DND-41 (cell line): ENCODE measurements around the gene ALDH5A1.

Experiments used
- ATAC-seq: fragments of 200-7000 bp; cut with Tn5 transposase; 3 replicates; pipeline ENCODE4 v1.9.1; 2021; ENCODE audit warnings: low read depth; ENCODE audit not compliant: insufficient read depth
- DNase-seq: peaks from one replicate; pipeline ENCODE4 v3.0.0-alpha.2; 2020
- H2AFZ ChIP-seq: 2 replicates; pipeline ENCODE4 v1.6.0; 2012; ENCODE audit warnings: low read depth, low read length
- H3K27ac ChIP-seq: 2 replicates; pipeline ENCODE4 v1.5.1; 2012; ENCODE audit warnings: low read length, inconsistent platforms
- H3K27me3 ChIP-seq: fragments of 200-600 bp; sonication (generic); 2 replicates; pipeline ENCODE4 v1.6.0; 2012; ENCODE audit warnings: low read length, mild to moderate bottlenecking, inconsistent platforms; ENCODE audit not compliant: insufficient read depth, poor library complexity
- H3K36me3 ChIP-seq: 2 replicates; pipeline ENCODE4 v1.5.1; 2012; ENCODE audit warnings: low read length, inconsistent platforms; ENCODE audit not compliant: insufficient read depth
- H3K4me1 ChIP-seq: 2 replicates; pipeline ENCODE4 v1.5.1; 2012; ENCODE audit warnings: mild to moderate bottlenecking, low read length; ENCODE audit not compliant: insufficient read depth
- H3K4me2 ChIP-seq: 2 replicates; pipeline ENCODE4 v1.6.0; 2012; ENCODE audit warnings: mild to moderate bottlenecking, moderate library complexity, low read length, inconsistent platforms; ENCODE audit not compliant: insufficient read depth
- H3K4me3 ChIP-seq, 2 experiments: fragments of 200-600 bp in 1 of 2; shearing (Covaris generic) in 1 of 2; 2 replicates each; pipeline ENCODE4 v1.5.1; 2012 to 2016; ENCODE audit warnings: inconsistent platforms in 2 of 2, low read length in 2 of 2, mild to moderate bottlenecking in 2 of 2, low read depth in 1 of 2, moderate library complexity in 1 of 2
- H3K79me2 ChIP-seq: 2 replicates; pipeline ENCODE4 v1.6.0; 2012; ENCODE audit warnings: low read length, inconsistent platforms; ENCODE audit not compliant: insufficient read depth
- H3K9ac ChIP-seq: 2 replicates; pipeline ENCODE4 v1.6.0; 2012; ENCODE audit warnings: low read depth, mild to moderate bottlenecking, inconsistent platforms, low read length, moderate library complexity
- H3K9me3 ChIP-seq: 2 replicates; pipeline ENCODE4 v1.5.1; 2012; ENCODE audit warnings: low read length, moderate library complexity, mild to moderate bottlenecking, inconsistent platforms; ENCODE audit not compliant: insufficient read depth, severe bottlenecking
- H4K20me1 ChIP-seq: 2 replicates; pipeline ENCODE4 v1.6.0; 2012; ENCODE audit warnings: low read length; ENCODE audit not compliant: insufficient read depth
- CTCF ChIP-seq: IDR thresholded peaks from 2 replicates; pipeline ENCODE4 v1.5.1; 2012; ENCODE audit warnings: borderline replicate concordance, low read length, moderate library complexity, mild to moderate bottlenecking; ENCODE audit not compliant: poor library complexity, severe bottlenecking; ENCODE audit errors: extremely low read depth
- EZH2 ChIP-seq: IDR thresholded peaks from 3 replicates; pipeline ENCODE4 v1.6.1; 2012; ENCODE audit warnings: borderline replicate concordance, low read depth, mild to moderate bottlenecking, moderate library complexity, low read length, inconsistent platforms; ENCODE audit not compliant: severe bottlenecking

The ALDH5A1 gene

GRCh38 chr6:24520929-24521546 is 26.3 kb downstream of the ALDH5A1 start:
- TF ChIP-seq EZH2 (no peak), CTCF (peak; percentile 59)
- Histone ChIP-seq H3K9ac (no peak overlapping the region), H3K27me3 (no peaks in the 10 kb centered on the region), H4K20me1 (no peaks in the 10 kb centered on the region), H3K9me3 (no peaks in the 10 kb centered on the region), H3K4me1 (peaks cover 18% of the 10 kb centered on the region), H3K79me2 (no peaks in the 10 kb centered on the region), H3K36me3 (peaks cover 37% of the 10 kb centered on the region), H2AFZ (no peak overlapping the region), H3K4me2 (no peak overlapping the region), H3K27ac (no peak overlapping the region), H3K4me3 (no peak overlapping the region)
- ATAC-seq (peak; percentile 56; the same call in 1 of the 3 replicates), DNase-seq (peak; percentile 19)

GRCh38 chr6:24522228-24523176 is 27.7 kb downstream of the ALDH5A1 start:
- Histone ChIP-seq H3K9me3 (no peaks in the 10 kb centered on the region), H3K4me1 (peaks cover 18% of the 10 kb centered on the region), H4K20me1 (no peaks in the 10 kb centered on the region), H3K9ac (peak overlapping the region; percentile 38; the same call in 1 of the 2 replicates), H3K79me2 (no peaks in the 10 kb centered on the region), H2AFZ (peak overlapping the region; percentile 58; the same call in 1 of the 2 replicates), H3K4me3 (peak overlapping the region in 1 of 2 experiments; percentile 30; a peak in 1 of 4 replicates), H3K27me3 (no peaks in the 10 kb centered on the region), H3K27ac (peak overlapping the region; percentile 86), H3K36me3 (peaks cover 25% of the 10 kb centered on the region), H3K4me2 (peak overlapping the region; percentile 54)
- no peak for TF ChIP-seq EZH2
- no peak for TF ChIP-seq CTCF
- peak; percentile 69 for DNase-seq
- peak; percentile 88 for ATAC-seq

GRCh38 chr6:24524329-24524728 is 29.6 kb downstream of the ALDH5A1 start:
- Histone ChIP-seq H3K9me3 (no peaks in the 10 kb centered on the region), H3K4me2 (no peak overlapping the region), H2AFZ (no peak overlapping the region), H3K79me2 (no peaks in the 10 kb centered on the region), H3K4me1 (peaks cover 18% of the 10 kb centered on the region), H3K9ac (no peak overlapping the region), H3K36me3 (peaks cover 14% of the 10 kb centered on the region; the same call in 1 of the 2 replicates), H3K27ac (no peak overlapping the region), H3K27me3 (no peaks in the 10 kb centered on the region), H4K20me1 (no peaks in the 10 kb centered on the region), H3K4me3 (no peak overlapping the region)
- DNase-seq (no peak), ATAC-seq (no peak)
- TF ChIP-seq EZH2, result no peak
- TF ChIP-seq CTCF, result no peak
